Retinal pigment epithelial cell (primary cell): ENCODE results near the gene HOXD10.
A peak's percentile ranks its signal among the peaks of the same experiment; 100 is the strongest.

Experiments
- DNase-seq: peaks from one replicate; pipeline ENCODE4 v3.0.0-alpha.2; 2010; ENCODE audit warnings: low read depth
- H3K4me3 ChIP-seq: 2 replicates; pipeline ENCODE4 v1.5.1; 2011; ENCODE audit warnings: mild to moderate bottlenecking, low read length, control low read depth, moderate library complexity
- TF ChIP-seq, protein P1 (sequence below): conservative IDR thresholded peaks from 2 replicates; pipeline ENCODE4 v1.5.1; 2011; ENCODE audit warnings: low read depth, low read length, control low read depth, inconsistent platforms

HOXD10 gene

DNA sequence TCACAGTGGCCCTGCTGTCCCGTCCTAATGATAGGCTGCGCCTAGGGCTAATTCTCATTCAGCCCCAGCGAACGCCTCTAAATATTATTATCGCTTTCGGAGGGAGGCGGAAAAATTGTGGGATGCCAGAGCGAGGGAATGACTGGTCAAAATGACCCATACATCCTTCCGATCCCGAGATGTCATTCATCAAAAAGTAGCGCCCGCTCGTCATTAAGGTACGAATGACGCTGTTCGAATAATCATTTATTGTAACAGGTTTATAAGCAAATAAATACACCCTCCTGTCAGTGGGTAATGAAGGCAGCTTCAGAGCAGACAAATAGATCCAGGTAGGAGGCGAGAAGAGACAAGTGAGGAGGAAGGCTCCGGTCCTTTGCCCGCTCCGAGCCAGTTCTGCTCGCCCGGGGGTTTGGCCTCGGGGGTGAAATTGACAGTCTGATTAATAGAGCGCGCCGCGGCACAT, 32.7 kb upstream of the HOXD10 start, which contains the start of gene EVX2:
EVX2 (minus strand) TSS at position 167 of the 466 bp plus-strand sequence. CDS start 186 bp downstream, outside the sequence.
- TF ChIP-seq, protein P1, sequence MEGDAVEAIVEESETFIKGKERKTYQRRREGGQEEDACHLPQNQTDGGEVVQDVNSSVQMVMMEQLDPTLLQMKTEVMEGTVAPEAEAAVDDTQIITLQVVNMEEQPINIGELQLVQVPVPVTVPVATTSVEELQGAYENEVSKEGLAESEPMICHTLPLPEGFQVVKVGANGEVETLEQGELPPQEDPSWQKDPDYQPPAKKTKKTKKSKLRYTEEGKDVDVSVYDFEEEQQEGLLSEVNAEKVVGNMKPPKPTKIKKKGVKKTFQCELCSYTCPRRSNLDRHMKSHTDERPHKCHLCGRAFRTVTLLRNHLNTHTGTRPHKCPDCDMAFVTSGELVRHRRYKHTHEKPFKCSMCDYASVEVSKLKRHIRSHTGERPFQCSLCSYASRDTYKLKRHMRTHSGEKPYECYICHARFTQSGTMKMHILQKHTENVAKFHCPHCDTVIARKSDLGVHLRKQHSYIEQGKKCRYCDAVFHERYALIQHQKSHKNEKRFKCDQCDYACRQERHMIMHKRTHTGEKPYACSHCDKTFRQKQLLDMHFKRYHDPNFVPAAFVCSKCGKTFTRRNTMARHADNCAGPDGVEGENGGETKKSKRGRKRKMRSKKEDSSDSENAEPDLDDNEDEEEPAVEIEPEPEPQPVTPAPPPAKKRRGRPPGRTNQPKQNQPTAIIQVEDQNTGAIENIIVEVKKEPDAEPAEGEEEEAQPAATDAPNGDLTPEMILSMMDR: no peak
- H3K4me3 ChIP-seq: no peak within 1 kb of the TSS
- no peak for DNase-seq

DNA sequence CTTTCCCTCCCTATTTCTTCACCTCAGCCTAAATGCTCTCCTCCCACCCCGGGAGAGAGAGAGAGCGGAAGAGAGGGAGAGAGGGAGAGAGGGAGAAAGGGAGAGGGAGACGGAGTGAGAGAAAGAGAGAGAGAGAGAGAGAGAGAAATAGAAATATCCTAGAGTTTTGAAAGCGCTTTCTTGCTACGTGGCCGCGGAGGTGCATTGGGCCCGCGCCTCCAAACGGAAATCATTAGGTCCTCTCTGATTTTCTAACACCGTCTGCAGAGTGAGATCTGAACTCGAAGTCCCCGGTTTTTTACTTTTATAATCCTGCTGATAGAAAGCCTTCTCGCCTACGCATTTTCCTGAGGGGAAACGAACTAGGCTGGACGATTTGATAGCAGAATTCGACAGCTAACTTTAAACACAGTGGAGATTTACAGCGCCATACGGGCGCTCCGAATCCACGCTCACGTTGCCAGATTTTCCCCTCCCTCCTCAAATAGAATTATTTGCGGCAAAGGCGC, 31.9 kb upstream of the HOXD10 start:
- no peak overlapping the region for H3K4me3 ChIP-seq
- no peak for DNase-seq
- TF ChIP-seq, protein P1: no peak

DNA sequence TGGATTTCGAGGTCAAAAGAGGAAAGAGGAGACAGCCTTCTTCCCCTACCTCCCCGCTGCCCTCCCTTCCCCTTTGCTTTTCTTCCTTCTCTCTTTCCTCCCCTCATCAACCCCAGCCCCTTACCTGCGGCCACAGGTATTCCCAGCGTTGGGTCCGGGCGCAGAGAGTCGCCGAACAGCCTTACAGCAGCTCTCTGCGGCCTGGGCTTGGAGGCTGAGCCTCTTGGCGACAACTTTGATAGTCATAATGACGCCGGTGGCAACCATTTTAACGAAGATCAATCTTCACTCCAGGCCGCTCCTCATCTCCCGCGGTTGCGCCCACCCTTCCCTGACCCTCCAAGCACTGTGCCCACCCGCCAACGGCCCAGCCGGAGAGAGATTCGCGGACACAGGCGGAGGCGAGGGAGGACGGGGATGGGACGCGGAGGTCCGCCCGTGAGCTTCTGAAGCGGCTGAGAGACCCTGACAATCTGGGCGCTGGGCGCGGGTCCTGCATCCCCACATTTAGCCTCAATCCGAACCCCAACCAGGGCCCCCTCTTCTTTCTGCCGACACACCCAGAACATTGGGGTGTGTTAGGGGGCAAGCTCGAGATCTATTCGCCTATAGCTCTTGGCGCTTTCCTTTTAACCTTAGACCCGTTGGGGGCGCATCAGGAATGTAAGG, 31.3 kb upstream of the HOXD10 start:
- DNase-seq: no peak
- no peak overlapping the region for H3K4me3 ChIP-seq
- TF ChIP-seq, protein P1: no peak

DNA sequence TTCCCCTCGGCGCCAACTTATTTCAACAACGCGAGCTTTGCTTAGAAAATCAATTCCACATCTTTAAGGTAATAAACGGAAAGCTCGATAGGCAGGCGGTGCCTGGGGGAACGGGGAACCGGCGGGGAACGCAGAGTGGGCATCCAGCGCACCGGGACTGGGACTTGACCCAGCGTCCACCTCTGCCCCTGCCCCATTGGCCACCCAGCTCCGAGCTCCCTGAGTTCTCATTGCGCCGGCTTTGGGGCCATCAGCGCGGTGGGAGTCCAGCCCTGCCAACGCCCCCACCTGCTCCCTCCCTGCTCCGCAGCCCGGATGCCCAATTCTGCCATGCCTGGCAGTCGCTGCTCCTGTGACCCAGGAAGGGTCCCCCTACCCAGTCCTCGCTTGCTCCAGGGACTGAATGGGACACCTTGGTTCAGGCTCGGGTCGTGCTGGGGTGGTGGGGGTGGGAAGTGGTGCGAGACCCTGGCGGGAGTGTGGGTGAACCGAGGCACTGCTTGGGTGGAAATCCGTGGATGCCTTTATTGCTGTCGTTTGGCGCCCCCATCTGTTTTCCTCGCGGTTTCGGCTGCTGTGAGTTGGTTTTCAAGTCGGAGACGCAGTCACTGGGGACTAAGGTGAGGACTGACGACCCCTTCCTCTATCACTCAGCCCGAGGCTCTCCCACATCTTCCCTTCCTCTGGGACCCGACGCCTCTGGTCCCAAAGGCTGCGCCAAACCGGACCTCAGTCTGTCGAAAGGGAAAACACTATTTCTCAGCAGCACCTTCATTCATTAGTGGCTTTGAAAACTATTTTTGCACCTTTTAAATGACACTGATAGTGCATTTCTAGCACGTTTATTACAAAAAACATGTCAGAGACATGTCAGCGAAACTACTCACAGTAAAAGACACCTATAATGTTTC, 30.5 kb upstream of the HOXD10 start:
- TF ChIP-seq, protein P1: peak; percentile 69
- H3K4me3 ChIP-seq: no peak overlapping the region
- DNase-seq: no peak

DNA sequence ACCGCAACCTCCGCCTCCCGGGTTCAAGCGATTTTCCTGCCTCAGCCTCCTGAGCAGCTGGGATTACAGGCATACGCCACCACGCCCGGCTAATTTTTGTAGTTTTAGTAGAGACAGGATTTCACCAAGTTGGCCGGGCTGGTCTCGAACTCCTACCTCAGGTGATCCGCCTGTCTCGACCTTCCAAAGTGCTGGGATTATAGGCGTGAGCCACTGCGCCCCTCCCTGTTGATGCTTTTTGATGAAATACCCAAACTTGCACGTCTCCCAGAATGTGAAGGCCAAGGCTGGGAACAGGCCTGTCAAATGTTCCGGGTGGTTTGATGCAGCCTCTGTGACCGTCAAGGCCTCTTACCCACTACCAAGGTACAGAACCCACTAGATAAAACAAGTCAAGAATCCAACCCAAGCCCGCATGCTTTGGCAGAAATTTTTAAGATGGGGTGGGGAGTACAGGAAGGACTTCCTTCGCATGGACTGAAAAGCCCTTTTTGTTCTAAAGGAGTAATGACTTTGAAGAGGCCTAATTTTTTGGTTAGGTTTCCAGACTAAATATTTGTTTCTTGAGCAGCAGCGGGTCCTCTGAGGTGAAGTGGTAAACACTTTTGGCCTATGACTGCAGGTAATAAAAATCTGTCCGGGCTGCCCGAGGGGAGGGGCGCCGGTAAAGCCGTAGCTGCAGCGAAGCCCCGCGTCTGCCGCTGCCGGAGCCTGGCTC, 29.1 kb upstream of the HOXD10 start:
- TF ChIP-seq, protein P1: no peak
- no peak overlapping the region for H3K4me3 ChIP-seq
- DNase-seq: no peak

DNA sequence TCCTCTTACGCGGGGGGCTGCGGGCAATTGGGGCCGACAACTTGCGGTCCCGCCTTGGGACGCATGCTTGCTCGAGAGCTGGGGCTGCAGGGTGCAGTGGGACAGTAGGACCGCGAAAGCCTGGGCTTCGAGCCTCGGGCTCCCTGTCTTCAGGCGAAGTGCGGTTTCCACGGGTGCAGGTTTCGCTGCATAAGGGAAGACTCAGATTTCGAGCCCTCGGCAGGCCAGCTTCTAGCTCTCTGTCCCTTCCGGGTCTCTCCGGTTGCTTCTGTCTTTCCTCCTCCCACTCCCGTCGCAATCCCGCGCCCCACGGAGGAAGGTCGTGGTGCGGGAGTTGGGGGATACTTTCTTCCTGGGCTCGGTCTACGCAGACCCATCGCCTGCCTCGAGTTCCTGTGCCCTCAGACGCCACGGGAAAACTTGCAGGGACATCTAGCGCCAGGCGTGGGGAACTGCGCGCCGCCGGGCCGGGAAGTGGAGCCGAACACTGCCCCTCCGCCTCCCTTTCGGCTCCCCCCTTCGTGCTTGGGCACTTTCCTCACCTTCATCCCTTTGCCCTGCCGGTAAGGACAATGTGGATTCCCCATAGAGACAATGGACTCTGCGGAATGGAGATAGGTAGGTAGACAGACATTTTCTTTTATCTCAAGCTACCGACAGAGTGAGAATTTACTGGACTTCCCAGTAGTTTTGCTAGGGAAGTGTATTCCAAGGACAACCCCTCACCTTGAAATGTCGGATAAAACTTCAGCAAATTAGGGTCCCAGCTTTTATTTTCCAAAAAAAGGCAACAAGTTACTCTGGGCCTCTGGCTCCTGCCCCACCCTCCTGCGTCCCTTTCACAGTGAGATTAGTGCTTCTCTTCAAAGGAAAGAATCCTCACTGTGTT, 28.3 kb upstream of the HOXD10 start:
- TF ChIP-seq, protein P1: peak; percentile 78
- peak overlapping the region; percentile 16 for H3K4me3 ChIP-seq
- no peak for DNase-seq
